ENCODE measurements around the gene CEP44.
"Not testable (repeated sequence)": the region's sequence is repeated elsewhere in the genome, so short reads cannot be mapped to it uniquely, and the experiment has no call there.

Gene CEP44

GRCh38 chr4:174279433-174280155 lies 4.1 kb upstream of the CEP44 start:
- DNase-seq (ENCODE audit: low read depth in 2 of 2) = no peak

- DNase-seq (ENCODE audit: low read depth in 2 of 2) = no peak
These were observed 2.5 kb upstream of the CEP44 start for GRCh38 chr4:174281182-174281737.

- no peak for DNase-seq (ENCODE audit: low read depth in 2 of 2)
These were observed 1.8 kb upstream of the CEP44 start for GRCh38 chr4:174281901-174282300.

- peak; percentile 56 to 61 for DNase-seq (ENCODE audit: low read depth in 2 of 2)
These were observed 740 bp upstream of the CEP44 start for GRCh38 chr4:174282836-174283506.

- DNase-seq (ENCODE audit: low read depth in 2 of 2) = no peak
These were observed 776 bp downstream of the CEP44 start for GRCh38 chr4:174284487-174284886.

- no peak for DNase-seq (ENCODE audit: low read depth in 2 of 2)
These were observed 3.2 kb downstream of the CEP44 start for GRCh38 chr4:174286870-174287269.

- DNase-seq (ENCODE audit: low read depth in 2 of 2) = no peak
These were observed 8.8 kb downstream of the CEP44 start for GRCh38 chr4:174292473-174292872.

- DNase-seq (ENCODE audit: low read depth in 2 of 2) = not testable (repeated sequence)
These were observed 10.9 kb downstream of the CEP44 start for GRCh38 chr4:174294641-174295040.

GRCh38 chr4:174295142-174295541 lies 11.4 kb downstream of the CEP44 start:
- DNase-seq (ENCODE audit: low read depth in 2 of 2) = not testable (repeated sequence)

GRCh38 chr4:174303687-174304086 lies 20.0 kb downstream of the CEP44 start:
- no peak for DNase-seq (ENCODE audit: low read depth in 2 of 2)

GRCh38 chr4:174304664-174305063 lies 21.0 kb downstream of the CEP44 start:
- no peak for DNase-seq (ENCODE audit: low read depth in 2 of 2)

GRCh38 chr4:174305961-174306360 lies 22.2 kb downstream of the CEP44 start:
- DNase-seq (ENCODE audit: low read depth in 2 of 2) = no peak

GRCh38 chr4:174307694-174308093 lies 24.0 kb downstream of the CEP44 start:
- DNase-seq (ENCODE audit: low read depth in 2 of 2) = no peak

- DNase-seq (ENCODE audit: low read depth in 2 of 2) = no peak
These were observed 29.3 kb downstream of the CEP44 start for GRCh38 chr4:174312993-174313392.

- no peak for DNase-seq (ENCODE audit: low read depth in 2 of 2)
These were observed 30.6 kb downstream of the CEP44 start for GRCh38 chr4:174314274-174314673.

GRCh38 chr4:174314770-174315169 lies 31.1 kb downstream of the CEP44 start:
- no peak for DNase-seq (ENCODE audit: low read depth in 2 of 2)

- DNase-seq (ENCODE audit: low read depth in 2 of 2) = no peak
These were observed 32.8 kb downstream of the CEP44 start for GRCh38 chr4:174316546-174316945.

GRCh38 chr4:174316954-174317353 lies 33.2 kb downstream of the CEP44 start:
- DNase-seq (ENCODE audit: low read depth in 2 of 2) = no peak

GRCh38 chr4:174317531-174317930 lies 33.8 kb downstream of the CEP44 start:
- no peak for DNase-seq (ENCODE audit: low read depth in 2 of 2)

- no peak for DNase-seq (ENCODE audit: low read depth in 2 of 2)
These were observed 35.4 kb downstream of the CEP44 start for GRCh38 chr4:174318829-174319764.

GRCh38 chr4:174320494-174321199 lies 36.9 kb downstream of the CEP44 start:
- no peak for DNase-seq (ENCODE audit: low read depth in 2 of 2)
